PC-9 (cell line): ENCODE data around the gene APBA3. TPM values are rescaled to one million over a fixed set of nuclear protein-coding genes. Genes with fewer than 3 reads are reported as not detected.

Experiments used
- BruUV-seq: library from RNA; stranded (reverse); fragments of 400-500 nt; replicated peaks from 2 replicates; lab custom pipeline; 2021; lab: Mats Ljungman, UMichigan
- CTCF ChIA-PET: fragments of 300-600 bp; sonication (Branson Sonifier 250); formaldehyde crosslinking; loops from one replicate; lab custom pipeline; 2022; ENCODE audit warnings: antibody characterized with exemption; lab: Charles Lee
- POLR2A ChIA-PET: fragments of 300-600 bp; sonication (Branson Sonifier 250); formaldehyde crosslinking; loops from one replicate; lab custom pipeline; 2022; ENCODE audit warnings: antibody characterized with exemption; ENCODE audit not compliant: unreplicated experiment; lab: Charles Lee
- DNase-seq, 2 experiments: peaks; one replicate each; pipeline versions ENCODE4 v3.0.0 to v3.0.0-alpha.2; 2015 to 2022; ENCODE audit warnings: mixed read lengths in 1 of 2
- H2AFZ ChIP-seq: fragments of 200-600 bp; sonication (generic); 2 replicates; pipeline ENCODE4 v1.8.1; 2017; ENCODE audit warnings: antibody characterized with exemption
- H3F3A ChIP-seq: fragments of 200-600 bp; sonication (generic); 2 replicates; pipeline ENCODE4 v1.8.1; 2017; ENCODE audit warnings: antibody characterized with exemption, mild to moderate bottlenecking, low read depth; ENCODE audit not compliant: insufficient read depth
- H3K27ac ChIP-seq: fragments of 200-600 bp; sonication (generic); 2 replicates; pipeline ENCODE4 v1.6.1; 2016; ENCODE audit warnings: mixed run types
- H3K27me3 ChIP-seq: fragments of 200-600 bp; sonication (generic); 2 replicates; pipeline ENCODE4 v1.6.1; 2016; ENCODE audit warnings: low read depth, mixed run types; ENCODE audit not compliant: insufficient read depth
- H3K36me3 ChIP-seq: fragments of 200-600 bp; sonication (generic); 2 replicates; pipeline ENCODE4 v1.6.1; 2016; ENCODE audit warnings: low read depth, mixed run types
- H3K4me1 ChIP-seq: fragments of 200-600 bp; sonication (generic); replicated peaks from 2 replicates; pipeline ENCODE4 v1.6.1; 2016; ENCODE audit warnings: mixed run types; ENCODE audit not compliant: insufficient read depth
- H3K4me2 ChIP-seq: fragments of 200-600 bp; sonication (generic); 2 replicates; pipeline ENCODE4 v1.6.1; 2017; ENCODE audit warnings: mixed run types
- H3K4me3 ChIP-seq: fragments of 200-600 bp; sonication (generic); 2 replicates; pipeline ENCODE4 v1.6.1; 2016; ENCODE audit warnings: mixed run types
- H3K79me2 ChIP-seq: fragments of 200-600 bp; sonication (generic); 2 replicates; pipeline ENCODE4 v1.6.1; 2017; ENCODE audit warnings: low read depth, mixed run types
- H3K9me2 ChIP-seq: fragments of 200-600 bp; sonication (generic); 2 replicates; pipeline ENCODE4 v1.8.1; 2017; ENCODE audit warnings: mild to moderate bottlenecking; ENCODE audit not compliant: insufficient read depth
- H3K9me3 ChIP-seq: fragments of 200-600 bp; sonication (generic); 2 replicates; pipeline ENCODE4 v1.8.1; 2016; ENCODE audit warnings: low read depth; ENCODE audit not compliant: insufficient read depth
- H4K20me1 ChIP-seq: fragments of 200-600 bp; sonication (generic); 2 replicates; pipeline ENCODE4 v1.8.1; 2017; ENCODE audit not compliant: insufficient read depth
- CTCF ChIP-seq: fragments of 200-600 bp; sonication (generic); conservative IDR thresholded peaks from 2 replicates; pipeline ENCODE4 v1.6.1; 2017; ENCODE audit warnings: mixed run types, antibody characterized with exemption, mild to moderate bottlenecking, moderate library complexity
- EZH2 ChIP-seq: fragments of 200-600 bp; sonication (generic); IDR thresholded peaks from 2 replicates; pipeline ENCODE4 v1.8.0; 2017; ENCODE audit warnings: antibody characterized with exemption, low read depth
- intact Hi-C: fragments of 100-400 bp; cut with micrococcal nuclease; formaldehyde crosslinking; loops from one replicate; pipeline ENCODE4 v1.10.0; 2022; ENCODE audit not compliant: unreplicated experiment
- total RNA-seq: library from RNA; stranded (reverse); gene quantifications from 2 replicates; pipeline ENCODE4 v1.2.3, GENCODE V29; 2021

APBA3 gene
- total RNA-seq, 1 experiment from 2014 or later: 16.0 TPM

- H3F3A ChIP-seq: peaks cover 15% of the 10 kb centered on the region; the same call in 1 of the 2 replicates
- ChIA-PET POLR2A (no interaction called here), CTCF (no interaction called here)
- H3K27ac ChIP-seq: no peak overlapping the region
- H3K9me2 ChIP-seq: no peaks in the 10 kb centered on the region
- H3K36me3 ChIP-seq: no peaks in the 10 kb centered on the region
- H3K4me2 ChIP-seq: no peak overlapping the region
- no TSS peak for BruUV-seq
- H2AFZ ChIP-seq: no peak overlapping the region
- intact Hi-C loops: no loop called here
- TF ChIP-seq CTCF (no peak), EZH2 (no peak)
- no peak overlapping the region for H3K4me3 ChIP-seq
- no peaks in the 10 kb centered on the region; the same call in 1 of the 2 replicates for H3K4me1 ChIP-seq
- H3K27me3 ChIP-seq: no peaks in the 10 kb centered on the region
- H3K79me2 ChIP-seq: 0 out of 2 replicates have a peak, but pooled peaks cover 8% of the 10 kb centered on the region
- no peak for DNase-seq
- no peaks in the 10 kb centered on the region for H3K9me3 ChIP-seq
- no peaks in the 10 kb centered on the region for H4K20me1 ChIP-seq
Measured at GRCh38 chr19:3701200-3701599, 60.3 kb downstream of the APBA3 start.

Other genes starting within 250 kb of the APBA3 start
- 4.7 and 4.9 TPM in 2 replicates for gene TEKTIP1, start 222.5 kb downstream of the APBA3 start, total RNA-seq
- 62.0 and 70.0 TPM in 2 replicates for gene MFSD12, start 204.1 kb downstream of the APBA3 start, total RNA-seq
- gene HMG20B, start 188.7 kb downstream of the APBA3 start, total RNA-seq: 115 and 136 TPM in 2 replicates
- gene GIPC3, start 176.2 kb downstream of the APBA3 start, total RNA-seq: 0.13 TPM in 1 of 2 replicates, not detected in the other
- 0.38 TPM in 1 of 2 replicates, not detected in the other for gene TBXA2R, start 154.8 kb downstream of the APBA3 start, total RNA-seq
- gene CACTIN, start 134.9 kb downstream of the APBA3 start, total RNA-seq: 17.2 and 18.6 TPM in 2 replicates
- gene PIP5K1C, start 61.2 kb downstream of the APBA3 start, total RNA-seq: 19.1 and 20.0 TPM in 2 replicates
- gene TJP3, start 53.3 kb downstream of the APBA3 start, total RNA-seq: 56.8 and 71.5 TPM in 2 replicates
- gene MRPL54, start 990 bp upstream of the APBA3 start, total RNA-seq: 31.6 and 42.0 TPM in 2 replicates
- gene RAX2, start 10.5 kb upstream of the APBA3 start, total RNA-seq: not detected in 2 replicates
- not detected in 2 replicates for gene MATK, start 24.7 kb upstream of the APBA3 start, total RNA-seq
- gene ZFR2, start 107.3 kb upstream of the APBA3 start, total RNA-seq: not detected in 2 replicates
- gene ATCAY, start 119.0 kb upstream of the APBA3 start, total RNA-seq: not detected in 2 replicates
- not detected in 2 replicates for gene NMRK2, start 171.4 kb upstream of the APBA3 start, total RNA-seq
- gene DAPK3, start 209.4 kb upstream of the APBA3 start, total RNA-seq: 38.1 and 46.5 TPM in 2 replicates
- 1,471 and 1,742 TPM in 2 replicates for gene EEF2, start 223.8 kb upstream of the APBA3 start, total RNA-seq
- gene PIAS4, start 246.0 kb upstream of the APBA3 start, total RNA-seq: 25.5 and 26.5 TPM in 2 replicates